H9 (cell line): ENCODE results near the gene DCAF7. TPM values are rescaled to one million over a fixed set of nuclear protein-coding genes. Genes with fewer than 3 reads are reported as not detected.
A peak's percentile ranks its signal among the peaks of the same experiment; 100 is the strongest.

ENCODE experiments used
- DNase-seq: peaks from one replicate; pipeline ENCODE4 v3.0.0-alpha.2; 2017
- H2AFZ ChIP-seq: one replicate; pipeline ENCODE4 v1.6.1; 2013; ENCODE audit warnings: mild to moderate bottlenecking, low read length, control low read depth, moderate library complexity
- H2AK5ac ChIP-seq: 2 replicates; pipeline ENCODE4 v1.6.1; 2013; ENCODE audit warnings: low read length, control low read depth, mixed read lengths; ENCODE audit not compliant: insufficient read length
- H2BK120ac ChIP-seq: one replicate; pipeline ENCODE4 v1.6.1; 2013; ENCODE audit warnings: low read depth, mild to moderate bottlenecking, low read length, control low read depth, inconsistent platforms; ENCODE audit not compliant: poor library complexity, severe bottlenecking
- H2BK12ac ChIP-seq: 2 replicates; pipeline ENCODE4 v1.6.1; 2013; ENCODE audit warnings: low read length, control low read depth, mixed read lengths, low read depth; ENCODE audit not compliant: insufficient read length
- H2BK15ac ChIP-seq: 2 replicates; pipeline ENCODE4 v1.6.1; 2013; ENCODE audit warnings: low read depth, low read length, control low read depth
- H2BK20ac ChIP-seq: one replicate; pipeline ENCODE4 v1.6.1; 2013; ENCODE audit warnings: low read depth, mild to moderate bottlenecking, low read length, control low read depth, inconsistent platforms; ENCODE audit not compliant: poor library complexity, severe bottlenecking
- H2BK5ac ChIP-seq: 2 replicates; pipeline ENCODE4 v1.6.1; 2013; ENCODE audit warnings: low read length, control low read depth, mixed read lengths; ENCODE audit not compliant: insufficient read length
- H3K14ac ChIP-seq: 2 replicates; pipeline ENCODE4 v1.6.1; 2013; ENCODE audit warnings: low read length, control low read depth; ENCODE audit not compliant: insufficient read depth
- H3K18ac ChIP-seq: 2 replicates; pipeline ENCODE4 v1.6.1; 2013; ENCODE audit warnings: low read depth, mild to moderate bottlenecking, mixed read lengths, low read length, control low read depth; ENCODE audit not compliant: insufficient read length
- H3K23ac ChIP-seq: 2 replicates; pipeline ENCODE4 v1.6.1; 2013; ENCODE audit warnings: low read length, control low read depth, mixed read lengths, low read depth; ENCODE audit not compliant: insufficient read length
- H3K23me2 ChIP-seq: 2 replicates; pipeline ENCODE4 v1.6.1; 2013; ENCODE audit warnings: low read depth, mild to moderate bottlenecking, mixed read lengths, low read length, control low read depth; ENCODE audit not compliant: insufficient read length, poor library complexity, severe bottlenecking
- H3K27ac ChIP-seq: 2 replicates; pipeline ENCODE4 v1.5.1; 2013; ENCODE audit warnings: low read length, control low read depth, mixed read lengths, low read depth; ENCODE audit not compliant: insufficient read length
- H3K27me3 ChIP-seq: 2 replicates; pipeline ENCODE4 v1.6.1; 2013; ENCODE audit warnings: low read length, control low read depth, inconsistent platforms; ENCODE audit not compliant: insufficient read depth
- H3K4ac ChIP-seq: 2 replicates; pipeline ENCODE4 v1.6.1; 2013; ENCODE audit warnings: low read depth, mild to moderate bottlenecking, control low read depth, inconsistent platforms, low read length, moderate library complexity
- H3K4me1 ChIP-seq: 2 replicates; pipeline ENCODE4 v1.6.1; 2013; ENCODE audit warnings: low read length, control low read depth, inconsistent platforms; ENCODE audit not compliant: insufficient read depth
- H3K4me2 ChIP-seq: 2 replicates; pipeline ENCODE4 v1.6.1; 2013; ENCODE audit warnings: low read length, control low read depth, mixed read lengths; ENCODE audit not compliant: insufficient read length, insufficient read depth
- H3K56ac ChIP-seq: 2 replicates; pipeline ENCODE4 v1.6.1; 2013; ENCODE audit warnings: low read depth, mild to moderate bottlenecking, mixed read lengths, low read length, control low read depth; ENCODE audit not compliant: insufficient read length
- H3K79me1 ChIP-seq: 2 replicates; pipeline ENCODE4 v1.6.1; 2013; ENCODE audit warnings: low read depth, mild to moderate bottlenecking, moderate library complexity, low read length, control low read depth, inconsistent platforms; ENCODE audit not compliant: insufficient read depth, poor library complexity, severe bottlenecking
- H3K79me2 ChIP-seq: 2 replicates; pipeline ENCODE4 v1.6.1; 2013; ENCODE audit warnings: low read length, control low read depth, inconsistent platforms; ENCODE audit not compliant: insufficient read depth
- H3K9ac ChIP-seq: 2 replicates; pipeline ENCODE4 v1.6.1; 2013; ENCODE audit warnings: low read length, control low read depth, mixed read lengths; ENCODE audit not compliant: insufficient read length; ENCODE audit errors: extremely low read depth
- H3K9me3 ChIP-seq: one replicate; pipeline ENCODE4 v1.6.1; 2013; ENCODE audit warnings: low read depth, low read length, inconsistent platforms; ENCODE audit not compliant: control insufficient read depth
- H3T11ph ChIP-seq: one replicate; pipeline ENCODE4 v1.6.1; 2013; ENCODE audit warnings: mild to moderate bottlenecking, low read length, control low read depth, inconsistent platforms
- H4K20me1 ChIP-seq: one replicate; pipeline ENCODE4 v1.6.1; 2013; ENCODE audit not compliant: control insufficient read depth, insufficient read length, insufficient read depth
- H4K5ac ChIP-seq: 2 replicates; pipeline ENCODE4 v1.6.1; 2013; ENCODE audit warnings: low read depth, mild to moderate bottlenecking, mixed read lengths, low read length, control low read depth; ENCODE audit not compliant: insufficient read length
- H4K8ac ChIP-seq: replicated peaks from 2 replicates; pipeline ENCODE4 v1.6.1; 2013; ENCODE audit warnings: low read length, control low read depth, mixed read lengths, low read depth; ENCODE audit not compliant: insufficient read length
- H4K91ac ChIP-seq: 2 replicates; pipeline ENCODE4 v1.6.1; 2013; ENCODE audit warnings: low read depth, mild to moderate bottlenecking, moderate library complexity, mixed read lengths, low read length, control low read depth; ENCODE audit not compliant: insufficient read length
- H3K27ac Mint-ChIP-seq, 3 experiments: 2 replicates in 2 of 3; 3 replicates in 1 of 3; pipeline ENCODE4 v1.8.0; 2020 to 2021; ENCODE audit warnings: mixed read lengths in 3 of 3, mild to moderate bottlenecking in 1 of 3, moderate library complexity in 1 of 3
- H3K27me3 Mint-ChIP-seq: 2 replicates; pipeline ENCODE4 v1.8.0; 2021; ENCODE audit warnings: low read depth, mild to moderate bottlenecking, moderate library complexity, mixed read lengths
- H3K36me3 Mint-ChIP-seq, 3 experiments: 2 replicates in 2 of 3; 3 replicates in 1 of 3; pipeline ENCODE4 v1.8.0; 2020 to 2021; ENCODE audit warnings: low read depth in 3 of 3, mixed read lengths in 3 of 3; ENCODE audit not compliant: insufficient read depth in 1 of 3
- H3K4me1 Mint-ChIP-seq, 2 experiments: 2 replicates each; pipeline ENCODE4 v1.8.0; 2020; ENCODE audit warnings: mixed read lengths in 2 of 2
- H3K4me3 Mint-ChIP-seq, 2 experiments: 2 replicates in 1 of 2; 3 replicates in 1 of 2; pipeline ENCODE4 v1.8.0; 2020 to 2021; ENCODE audit warnings: mild to moderate bottlenecking in 2 of 2, mixed read lengths in 2 of 2, moderate library complexity in 1 of 2
- H3K9me3 Mint-ChIP-seq, 2 experiments: 2 replicates in 1 of 2; 3 replicates in 1 of 2; pipeline ENCODE4 v1.8.0; 2020; ENCODE audit warnings: mild to moderate bottlenecking in 2 of 2, mixed read lengths in 2 of 2, moderate library complexity in 1 of 2
- CTCF ChIP-seq: fragments of 200-600 bp; sonication (generic); conservative IDR thresholded peaks from 3 replicates; pipeline ENCODE4 v1.8.0; 2021; ENCODE audit warnings: antibody characterized with exemption, mild to moderate bottlenecking
- WGBS: extraction: QIAGEN DNeasy Blood & Tissue Kit; methylation state at CpG from one replicate; pipeline ENCODE4 v1.1.7; 2013; ENCODE audit warnings: missing lambda C conversion rate, low lambda C conversion rate, mixed read lengths; ENCODE audit not compliant: insufficient read length; ENCODE audit errors: extremely low coverage; 5-methylcytosine and 5-hydroxymethylcytosine counted together
- total RNA-seq: library from RNA; stranded (reverse); gene quantifications from 2 replicates; pipeline ENCODE4 v1.2.1, GENCODE V29; 2021

DCAF7 gene
- total RNA-seq, 1 experiment from 2014 or later = 86.2 TPM

- peaks cover 1% of the 10 kb centered on the region; the same call in 1 of the 2 replicates for H3K79me2 ChIP-seq
- peak overlapping the region; percentile 56 to 93 (median 91); a peak in 5 of 7 replicates for H3K27ac Mint-ChIP-seq
- no CpG with 5 or more reads among the region's 5 CpGs for WGBS
- H3K36me3 Mint-ChIP-seq = peaks cover 10 to 47% (median 39%) of the 10 kb centered on the region in 3 experiments; a peak in 6 of 7 replicates
- H4K8ac ChIP-seq = no peak overlapping the region
- no peaks in the 10 kb centered on the region for H3K23me2 ChIP-seq
- no peaks in the 10 kb centered on the region for H3K9me3 Mint-ChIP-seq
- no peak overlapping the region for H3T11ph ChIP-seq
- H4K91ac ChIP-seq = no peak overlapping the region
- H3K27me3 Mint-ChIP-seq = no peaks in the 10 kb centered on the region
- peaks cover 6% of the 10 kb centered on the region for H3K79me1 ChIP-seq
- H4K20me1 ChIP-seq = no peaks in the 10 kb centered on the region
- no peak overlapping the region for H3K9ac ChIP-seq
- no peak for DNase-seq
- H2BK120ac ChIP-seq = no peak overlapping the region
- no peak for TF ChIP-seq CTCF
- H2AK5ac ChIP-seq = no peak overlapping the region
- no peak overlapping the region for H2BK12ac ChIP-seq
- H2BK15ac ChIP-seq = no peak overlapping the region
- H3K4me3 Mint-ChIP-seq = no peak overlapping the region
- H3K27ac ChIP-seq = no peak overlapping the region
- peaks cover 17 to 19% of the 10 kb centered on the region in 2 experiments for H3K4me1 Mint-ChIP-seq
- H2BK20ac ChIP-seq = no peak overlapping the region
- no peak overlapping the region for H2AFZ ChIP-seq
- H3K23ac ChIP-seq = no peak overlapping the region
- H3K9me3 ChIP-seq = no peaks in the 10 kb centered on the region
- no peak overlapping the region for H2BK5ac ChIP-seq
- H3K56ac ChIP-seq = no peak overlapping the region
- H3K4me2 ChIP-seq = no peak overlapping the region
- no peak overlapping the region for H4K5ac ChIP-seq
- H3K18ac ChIP-seq = no peak overlapping the region
- H3K27me3 ChIP-seq = no peaks in the 10 kb centered on the region
- H3K4ac ChIP-seq = no peak overlapping the region
- no peak overlapping the region; the same call in 1 of the 2 replicates for H3K14ac ChIP-seq
- H3K4me1 ChIP-seq = peaks cover 2% of the 10 kb centered on the region; the same call in 1 of the 2 replicates
Observed at GRCh38 chr17:63578769-63579111, 28.5 kb downstream of the DCAF7 start.
